ENCODE results near the gene PIGH.

- TF ChIP-seq TSHZ2 (CRISPR knock-in tag; IDR thresholded peaks at IDR 0.05) (no peak), PATZ1 (CRISPR knock-in tag; IDR thresholded peaks at IDR 0.05; ENCODE audit: borderline replicate concordance) (no peak), CREB5 (CRISPR knock-in tag; IDR thresholded peaks at IDR 0.05; ENCODE audit: low read depth) (no peak), ZFP30 (CRISPR knock-in tag; IDR thresholded peaks at IDR 0.05) (no peak), ZC3H10 (CRISPR knock-in tag; IDR thresholded peaks at IDR 0.05) (no peak), ZNF70 (CRISPR knock-in tag; IDR thresholded peaks at IDR 0.05) (no peak), SNAI2 (CRISPR knock-in tag; IDR thresholded peaks at IDR 0.05) (no peak), ZFP3 (CRISPR knock-in tag; IDR thresholded peaks at IDR 0.05) (no peak)
Measured at GRCh38 chr14:67633451-67634147, 33.5 kb upstream of the PIGH start.

All from SK-N-SH treated with all-trans-retinoic acid at 6 μM for 48 hours (cell line).